Esophagus muscularis mucosa (tissue), 4 donors: Measurements from ENCODE around the gene EBF3. TPM values are rescaled to one million over a fixed set of nuclear protein-coding genes. Genes with fewer than 3 reads are reported as not detected.

Experiments used
- DNase-seq: peaks from one replicate; pipeline ENCODE4 v3.0.0-alpha.2; 2017; ENCODE audit errors: extremely low spot score
- H3K27ac ChIP-seq, 4 donors: fragments of 200-600 bp; sonication (generic); replicated peaks in 1 of 4; 1 replicate in 3 of 4; 2 replicates in 1 of 4; pipeline ENCODE4 v1.5.1; 2016 to 2019; ENCODE audit warnings: mild to moderate bottlenecking in 1 of 4
- H3K27me3 ChIP-seq, 4 donors: fragments of 200-600 bp; sonication (generic); one replicate each; pipeline versions ENCODE4 v1.5.1 to v1.6.0; 2016 to 2019
- H3K36me3 ChIP-seq, 4 donors: fragments of 200-600 bp; sonication (generic); one replicate each; pipeline ENCODE4 v1.5.1; 2016 to 2019
- H3K4me1 ChIP-seq, 4 donors: fragments of 200-600 bp; sonication (generic); one replicate each; pipeline ENCODE4 v1.5.1; 2016 to 2019
- H3K4me3 ChIP-seq, 4 donors: fragments of 200-600 bp; sonication (generic); 1 replicate in 2 of 4; 2 replicates in 2 of 4; pipeline ENCODE4 v1.5.1; 2016 to 2019; ENCODE audit warnings: mild to moderate bottlenecking in 4 of 4, moderate library complexity in 1 of 4
- H3K9me3 ChIP-seq, 4 donors: fragments of 200-600 bp; sonication (generic); 1 replicate in 3 of 4; 2 replicates in 1 of 4; pipeline ENCODE4 v1.5.1; 2016 to 2019
- CTCF ChIP-seq, 3 experiments: fragments of 200-600 bp in 2 of 3; fragments of 450-650 bp in 1 of 3; sonication (generic) in 2 of 3; IDR thresholded peaks; one replicate each; pipeline ENCODE4 v1.5.1; 2017 to 2019; ENCODE audit warnings: antibody characterized with exemption in 3 of 3, mild to moderate bottlenecking in 2 of 3, moderate library complexity in 1 of 3
- EP300 ChIP-seq: sonication (generic); formaldehyde crosslinking; IDR thresholded peaks from one replicate; pipeline ENCODE4 v1.6.1; 2017; ENCODE audit warnings: antibody characterized with exemption
- POLR2A ChIP-seq: fragments of 450-650 bp; IDR thresholded peaks from one replicate; pipeline ENCODE4 v1.6.1; 2017; ENCODE audit warnings: antibody characterized with exemption, moderate library complexity, mild to moderate bottlenecking, low read depth
- POLR2AphosphoS5 ChIP-seq, 2 donors: sonication (generic); formaldehyde crosslinking; IDR thresholded peaks; one replicate each; pipeline ENCODE4 v1.6.1; 2017; ENCODE audit warnings: antibody characterized with exemption in 2 of 2
- WGBS: methylation state at CpG from one replicate; pipeline ENCODE4 v1.1.5; 2018; 5-methylcytosine and 5-hydroxymethylcytosine counted together
- intact Hi-C: fragments of 100-400 bp; cut with DNase I; formaldehyde crosslinking; loops from one replicate; pipeline ENCODE4 v1.15.1; 2023
- total RNA-seq, 4 donors: library from RNA; depleted of rRNA; stranded (reverse); fragments of >200 nt; gene quantifications; one replicate each; pipeline versions ENCODE4 v1.1.0 to v1.2.1, GENCODE V29; 2016

EBF3 gene
- total RNA-seq, 4 donors from 2014 or later = 2.9 to 7.3 (median 5.2) TPM

- DNase-seq = no peak
- H3K4me3 ChIP-seq = no peak overlapping the region
- H3K9me3 ChIP-seq = no peaks in the 10 kb centered on the region
- peaks cover 0 to 13% (median 9%) of the 10 kb centered on the region in 4 donors for H3K4me1 ChIP-seq
- 100% methylated on average over 1 of the region's 1 CpG for WGBS
- intact Hi-C loops = no loop called here
- peaks cover 0 to 3% (median 0%) of the 10 kb centered on the region in 4 donors for H3K36me3 ChIP-seq
- no peak for TF ChIP-seq EP300
- no peak for TF ChIP-seq POLR2A
- no peak overlapping the region for H3K27ac ChIP-seq
- H3K27me3 ChIP-seq = peaks cover 0 to 86% (median 9%) of the 10 kb centered on the region in 4 donors
Observed at GRCh38 chr10:129900825-129901224, 63.2 kb downstream of the EBF3 start.

- peaks cover 0 to 3% (median 0%) of the 10 kb centered on the region in 4 donors for H3K36me3 ChIP-seq
- TF ChIP-seq EP300 (no peak), CTCF (IDR thresholded peaks at IDR 0.05) (no peak), POLR2AphosphoS5 (IDR thresholded peaks at IDR 0.05) (no peak), POLR2A (no peak)
- H3K9me3 ChIP-seq = no peaks in the 10 kb centered on the region
- H3K4me1 ChIP-seq = peaks cover 0 to 15% (median 9%) of the 10 kb centered on the region in 4 donors
- WGBS = 59% methylated on average over 20 of the region's 22 CpGs
- no peak overlapping the region for H3K4me3 ChIP-seq
- H3K27ac ChIP-seq = no peak overlapping the region
- intact Hi-C loops = no loop called here
- H3K27me3 ChIP-seq = peaks cover 0 to 86% (median 9%) of the 10 kb centered on the region in 4 donors
- DNase-seq = no peak
Observed at GRCh38 chr10:129899276-129900130, 64.6 kb downstream of the EBF3 start.

- Histone ChIP-seq H3K4me3 (no peak overlapping the region), H3K27ac (no peak overlapping the region), H3K36me3 (peaks cover 0 to 3% (median 0%) of the 10 kb centered on the region in 4 donors), H3K9me3 (no peaks in the 10 kb centered on the region), H3K4me1 (peaks cover 0 to 16% (median 9%) of the 10 kb centered on the region in 4 donors), H3K27me3 (peaks cover 0 to 93% (median 9%) of the 10 kb centered on the region in 4 donors)
- WGBS = 46% methylated on average over 38 of the region's 38 CpGs
- TF ChIP-seq EP300 = no peak
- TF ChIP-seq POLR2A = no peak
- TF ChIP-seq CTCF (IDR thresholded peaks at IDR 0.05) = no peak
- no peak for TF ChIP-seq POLR2AphosphoS5 (IDR thresholded peaks at IDR 0.05)
- DNase-seq = no peak
- intact Hi-C loops = no loop called here
Observed at GRCh38 chr10:129898706-129899268, 65.3 kb downstream of the EBF3 start.

GRCh38 chr10:129897871-129898626 is 66.0 kb downstream of the EBF3 start:
- Histone ChIP-seq H3K9me3 (no peaks in the 10 kb centered on the region), H3K27ac (no peak overlapping the region), H3K4me1 (peaks cover 7 to 18% (median 9%) of the 10 kb centered on the region in 4 donors), H3K4me3 (no peak overlapping the region), H3K27me3 (peaks cover 0 to 91% (median 9%) of the 10 kb centered on the region in 4 donors), H3K36me3 (peaks cover 0 to 3% (median 0%) of the 10 kb centered on the region in 4 donors)
- intact Hi-C loops = no loop called here
- whole genome bisulfite sequencing = 52% methylated on average over 15 of the region's 15 CpGs
- DNase-seq = no peak
- TF ChIP-seq POLR2A (no peak), EP300 (no peak), CTCF (IDR thresholded peaks at IDR 0.05) (no peak), POLR2AphosphoS5 (IDR thresholded peaks at IDR 0.05) (no peak)

- H3K4me1 ChIP-seq = peaks cover 7 to 18% (median 14%) of the 10 kb centered on the region in 4 donors
- no peak overlapping the region for H3K4me3 ChIP-seq
- H3K36me3 ChIP-seq = no peaks in the 10 kb centered on the region
- H3K27me3 ChIP-seq = peaks cover 0 to 82% (median 9%) of the 10 kb centered on the region in 4 donors
- no peak for TF ChIP-seq POLR2A
- TF ChIP-seq CTCF (IDR thresholded peaks at IDR 0.05) = no peak
- no peak for TF ChIP-seq EP300
- TF ChIP-seq POLR2AphosphoS5 (IDR thresholded peaks at IDR 0.05) = no peak
- no peaks in the 10 kb centered on the region for H3K9me3 ChIP-seq
- no peak overlapping the region for H3K27ac ChIP-seq
- intact Hi-C loops = no loop called here
- 72% methylated on average over 5 of the region's 11 CpGs for WGBS
- DNase-seq = no peak
Observed at GRCh38 chr10:129896860-129897200, 67.2 kb downstream of the EBF3 start.
